ENCODE data around the gene MAS1. TPM values are rescaled to one million over a fixed set of nuclear protein-coding genes. Genes with fewer than 3 reads are reported as not detected.

The MAS1 gene
- total and polyA plus RNA-seq, 4 donors: under 0.01 TPM; not detected in 3

GRCh38 chr6:159887146-159887545 is 3.6 kb upstream of the MAS1 start (continued):
- no peak for TF ChIP-seq FOXA2 (IDR thresholded peaks at IDR 0.05)

DNA sequence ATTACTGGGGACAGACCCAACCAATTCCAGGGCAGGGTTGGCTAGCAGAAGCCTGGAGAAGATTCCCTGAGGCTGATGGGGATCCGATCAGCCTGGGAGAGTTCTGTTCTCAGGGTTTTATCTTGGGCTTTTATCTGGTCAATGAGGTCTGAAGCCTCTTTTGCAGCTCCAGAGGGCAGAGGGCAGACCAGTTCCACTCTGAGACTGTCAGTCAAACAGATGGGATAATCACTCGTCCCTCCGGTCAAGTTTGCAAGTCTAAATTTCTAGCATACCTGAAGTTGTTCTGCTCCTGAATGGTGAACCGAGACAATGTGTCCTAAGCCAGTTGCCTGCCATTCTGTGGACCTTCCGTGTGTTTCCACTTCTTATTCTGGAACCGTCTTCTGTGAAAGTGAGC is 3.0 kb upstream of the MAS1 start:
- H3K9ac ChIP-seq (ENCODE audit: low read depth in 1 of 2, low read length in 2 of 2): no peak overlapping the region
- no peak overlapping the region for H3K4me3 ChIP-seq (ENCODE audit: low read depth in 1 of 3, low read length in 3 of 3)
- no peaks in the 10 kb centered on the region for H3K4me1 ChIP-seq (ENCODE audit: control insufficient read depth in 4 of 4, insufficient read depth in 4 of 4, low read length in 3 of 4)
- H3K27ac ChIP-seq (ENCODE audit: low read depth in 1 of 2, low read length in 2 of 2): no peak overlapping the region
- 43% methylated on average over 6 of the region's 6 CpGs for WGBS
- DNase-seq (ENCODE audit: low spot score): no peak
- H3K27me3 ChIP-seq (ENCODE audit: control insufficient read depth in 4 of 4, insufficient read depth in 4 of 4, low read length in 3 of 4): peaks cover 0 to 7% (median 0%) of the 10 kb centered on the region in 4 donors
- no peaks in the 10 kb centered on the region for H3K36me3 ChIP-seq (ENCODE audit: control insufficient read depth in 4 of 4, insufficient read depth in 3 of 4, low read depth in 1 of 4, low read length in 3 of 4)
- H3K9me3 ChIP-seq (ENCODE audit: control insufficient read depth in 4 of 4, low read length in 3 of 4): no peaks in the 10 kb centered on the region
- TF ChIP-seq JUND (IDR thresholded peaks at IDR 0.05) (no peak), HNF4A (conservative IDR thresholded peaks at IDR 0.05) (no peak), YY1 (IDR thresholded peaks at IDR 0.05) (no peak), NR2F2 (IDR thresholded peaks at IDR 0.05) (no peak), SP1 (IDR thresholded peaks at IDR 0.05) (no peak), CTCF (IDR thresholded peaks at IDR 0.05; ENCODE audit: low read depth, low read length, missing input control) (no peak), HNF4G (IDR thresholded peaks at IDR 0.05) (no peak), TAF1 (conservative IDR thresholded peaks at IDR 0.05) (no peak), FOXA1 (IDR thresholded peaks at IDR 0.05) (no peak), EGR1 (IDR thresholded peaks at IDR 0.05; ENCODE audit: low read depth in 2 of 2) (no peak), RXRA (IDR thresholded peaks at IDR 0.05) (no peak), MAX (IDR thresholded peaks at IDR 0.05) (no peak), RAD21 (IDR thresholded peaks at IDR 0.05) (no peak), GABPA (IDR thresholded peaks at IDR 0.05 in 1 of 2, conservative IDR thresholded peaks at IDR 0.05 in 1 of 2) (no peak)
- TF ChIP-seq, protein P1, sequence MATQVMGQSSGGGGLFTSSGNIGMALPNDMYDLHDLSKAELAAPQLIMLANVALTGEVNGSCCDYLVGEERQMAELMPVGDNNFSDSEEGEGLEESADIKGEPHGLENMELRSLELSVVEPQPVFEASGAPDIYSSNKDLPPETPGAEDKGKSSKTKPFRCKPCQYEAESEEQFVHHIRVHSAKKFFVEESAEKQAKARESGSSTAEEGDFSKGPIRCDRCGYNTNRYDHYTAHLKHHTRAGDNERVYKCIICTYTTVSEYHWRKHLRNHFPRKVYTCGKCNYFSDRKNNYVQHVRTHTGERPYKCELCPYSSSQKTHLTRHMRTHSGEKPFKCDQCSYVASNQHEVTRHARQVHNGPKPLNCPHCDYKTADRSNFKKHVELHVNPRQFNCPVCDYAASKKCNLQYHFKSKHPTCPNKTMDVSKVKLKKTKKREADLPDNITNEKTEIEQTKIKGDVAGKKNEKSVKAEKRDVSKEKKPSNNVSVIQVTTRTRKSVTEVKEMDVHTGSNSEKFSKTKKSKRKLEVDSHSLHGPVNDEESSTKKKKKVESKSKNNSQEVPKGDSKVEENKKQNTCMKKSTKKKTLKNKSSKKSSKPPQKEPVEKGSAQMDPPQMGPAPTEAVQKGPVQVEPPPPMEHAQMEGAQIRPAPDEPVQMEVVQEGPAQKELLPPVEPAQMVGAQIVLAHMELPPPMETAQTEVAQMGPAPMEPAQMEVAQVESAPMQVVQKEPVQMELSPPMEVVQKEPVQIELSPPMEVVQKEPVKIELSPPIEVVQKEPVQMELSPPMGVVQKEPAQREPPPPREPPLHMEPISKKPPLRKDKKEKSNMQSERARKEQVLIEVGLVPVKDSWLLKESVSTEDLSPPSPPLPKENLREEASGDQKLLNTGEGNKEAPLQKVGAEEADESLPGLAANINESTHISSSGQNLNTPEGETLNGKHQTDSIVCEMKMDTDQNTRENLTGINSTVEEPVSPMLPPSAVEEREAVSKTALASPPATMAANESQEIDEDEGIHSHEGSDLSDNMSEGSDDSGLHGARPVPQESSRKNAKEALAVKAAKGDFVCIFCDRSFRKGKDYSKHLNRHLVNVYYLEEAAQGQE (IDR thresholded peaks at IDR 0.05): no peak
- TF ChIP-seq, protein P2, sequence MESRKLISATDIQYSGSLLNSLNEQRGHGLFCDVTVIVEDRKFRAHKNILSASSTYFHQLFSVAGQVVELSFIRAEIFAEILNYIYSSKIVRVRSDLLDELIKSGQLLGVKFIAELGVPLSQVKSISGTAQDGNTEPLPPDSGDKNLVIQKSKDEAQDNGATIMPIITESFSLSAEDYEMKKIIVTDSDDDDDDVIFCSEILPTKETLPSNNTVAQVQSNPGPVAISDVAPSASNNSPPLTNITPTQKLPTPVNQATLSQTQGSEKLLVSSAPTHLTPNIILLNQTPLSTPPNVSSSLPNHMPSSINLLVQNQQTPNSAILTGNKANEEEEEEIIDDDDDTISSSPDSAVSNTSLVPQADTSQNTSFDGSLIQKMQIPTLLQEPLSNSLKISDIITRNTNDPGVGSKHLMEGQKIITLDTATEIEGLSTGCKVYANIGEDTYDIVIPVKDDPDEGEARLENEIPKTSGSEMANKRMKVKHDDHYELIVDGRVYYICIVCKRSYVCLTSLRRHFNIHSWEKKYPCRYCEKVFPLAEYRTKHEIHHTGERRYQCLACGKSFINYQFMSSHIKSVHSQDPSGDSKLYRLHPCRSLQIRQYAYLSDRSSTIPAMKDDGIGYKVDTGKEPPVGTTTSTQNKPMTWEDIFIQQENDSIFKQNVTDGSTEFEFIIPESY (IDR thresholded peaks at IDR 0.05): no peak
- TF ChIP-seq, protein P3, sequence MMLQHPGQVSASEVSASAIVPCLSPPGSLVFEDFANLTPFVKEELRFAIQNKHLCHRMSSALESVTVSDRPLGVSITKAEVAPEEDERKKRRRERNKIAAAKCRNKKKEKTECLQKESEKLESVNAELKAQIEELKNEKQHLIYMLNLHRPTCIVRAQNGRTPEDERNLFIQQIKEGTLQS (IDR thresholded peaks at IDR 0.05): no peak

Measured in liver (tissue), 9 donors.